IMR-90 (cell line): Measurements from ENCODE around the gene SCIN. TPM values are rescaled to one million over a fixed set of nuclear protein-coding genes. Genes with fewer than 3 reads are reported as not detected.
A peak's percentile ranks its signal among the peaks of the same experiment; 100 is the strongest.
"Not testable (repeated sequence)": the region's sequence is repeated elsewhere in the genome, so short reads cannot be mapped to it uniquely, and the experiment has no call there.

Experiments
- ATAC-seq: fragments of 200-7000 bp; cut with Tn5 transposase; 2 replicates; pipeline ENCODE4 v1.9.1; 2020; ENCODE audit warnings: low read depth, mild to moderate bottlenecking, moderate library complexity
- BruUV-seq: library from RNA; stranded (reverse); fragments of 400-500 nt; replicated peaks from 2 replicates; lab custom pipeline; 2021; lab: Mats Ljungman, UMichigan
- CTCF ChIA-PET: fragments of 300-600 bp; formaldehyde crosslinking; extraction: SDS; loops from one replicate; lab custom pipeline; 2021; ENCODE audit warnings: antibody characterized with exemption; lab: Yijun Ruan, JAX
- POLR2A ChIA-PET: fragments of 300-600 bp; sonication (Branson Sonifier 250); formaldehyde crosslinking; loops from one replicate; lab custom pipeline; 2022; ENCODE audit warnings: antibody characterized with exemption; ENCODE audit not compliant: unreplicated experiment; lab: Charles Lee
- DNase-seq: peaks from one replicate; pipeline ENCODE4 v3.0.0; 2013
- H2AFZ ChIP-seq: replicated peaks from 2 replicates; pipeline ENCODE3; 2013; ENCODE audit warnings: low read length, mild to moderate bottlenecking; ENCODE audit not compliant: poor library complexity
- H2AK5ac ChIP-seq: 2 replicates; pipeline ENCODE4 v1.6.1; 2013; ENCODE audit warnings: low read depth, low read length, inconsistent platforms
- H2AK9ac ChIP-seq: replicated peaks from 2 replicates; pipeline ENCODE3; 2013; ENCODE audit warnings: mild to moderate bottlenecking, low read depth, low read length, moderate library complexity; ENCODE audit not compliant: poor library complexity
- H2BK120ac ChIP-seq: 2 replicates; pipeline ENCODE4 v1.6.1; 2013; ENCODE audit warnings: low read depth, low read length, inconsistent platforms
- H2BK15ac ChIP-seq: 3 replicates; pipeline ENCODE4 v1.6.1; 2013; ENCODE audit warnings: low read depth, low read length, inconsistent platforms
- H2BK20ac ChIP-seq: 2 replicates; pipeline ENCODE4 v1.6.1; 2013; ENCODE audit warnings: low read depth, mild to moderate bottlenecking, inconsistent platforms, low read length, moderate library complexity
- H2BK5ac ChIP-seq: 2 replicates; pipeline ENCODE4 v1.6.1; 2013; ENCODE audit warnings: mild to moderate bottlenecking, low read depth, low read length, inconsistent platforms; ENCODE audit not compliant: poor library complexity, severe bottlenecking
- H3K14ac ChIP-seq: replicated peaks from 2 replicates; pipeline ENCODE4 v1.6.1; 2013; ENCODE audit warnings: low read depth, low read length, inconsistent platforms
- H3K18ac ChIP-seq: 2 replicates; pipeline ENCODE4 v1.6.1; 2013; ENCODE audit warnings: low read depth, low read length, control low read depth
- H3K23ac ChIP-seq: 2 replicates; pipeline ENCODE4 v1.6.1; 2013; ENCODE audit warnings: low read depth, low read length, inconsistent platforms
- H3K27ac ChIP-seq: 2 replicates; pipeline ENCODE4 v1.5.1; 2013; ENCODE audit warnings: mild to moderate bottlenecking, control low read depth, low read length; ENCODE audit not compliant: insufficient read depth
- H3K27me3 ChIP-seq: 2 replicates; pipeline ENCODE4 v1.6.1; 2013; ENCODE audit warnings: low read length; ENCODE audit not compliant: control insufficient read depth, insufficient read depth
- H3K36me3 ChIP-seq: 2 replicates; pipeline ENCODE4 v1.6.1; 2013; ENCODE audit warnings: low read length, mixed read lengths; ENCODE audit not compliant: control insufficient read depth, insufficient read depth
- H3K4ac ChIP-seq: 2 replicates; pipeline ENCODE4 v1.6.1; 2013; ENCODE audit warnings: low read depth, low read length, inconsistent platforms
- H3K4me1 ChIP-seq: 2 replicates; pipeline ENCODE4 v1.6.1; 2013; ENCODE audit warnings: low read length, mixed read lengths; ENCODE audit not compliant: control insufficient read depth, insufficient read depth
- H3K4me2 ChIP-seq: 2 replicates; pipeline ENCODE4 v1.6.1; 2013; ENCODE audit warnings: low read depth, mild to moderate bottlenecking, control low read depth, low read length, moderate library complexity
- H3K4me3 ChIP-seq: 2 replicates; pipeline ENCODE4 v1.5.1; 2013; ENCODE audit warnings: low read depth, mild to moderate bottlenecking, control low read depth, low read length, moderate library complexity; ENCODE audit not compliant: insufficient read depth
- H3K56ac ChIP-seq: 2 replicates; pipeline ENCODE4 v1.6.1; 2013; ENCODE audit warnings: low read length, inconsistent platforms; ENCODE audit not compliant: insufficient read depth; ENCODE audit errors: extremely low read depth
- H3K79me1 ChIP-seq, 2 experiments: 2 replicates each; pipeline ENCODE4 v1.6.1; 2013; ENCODE audit warnings: low read length in 2 of 2, inconsistent platforms in 1 of 2, low read depth in 1 of 2
- H3K9ac ChIP-seq: 2 replicates; pipeline ENCODE4 v1.6.1; 2013; ENCODE audit warnings: low read depth, low read length, control low read depth
- H3K9me1 ChIP-seq: 2 replicates; pipeline ENCODE4 v1.6.1; 2013; ENCODE audit warnings: low read length, inconsistent platforms; ENCODE audit not compliant: insufficient read depth
- H3K9me3 ChIP-seq: 2 replicates; pipeline ENCODE4 v1.6.1; 2013; ENCODE audit warnings: low read length; ENCODE audit not compliant: control insufficient read depth, insufficient read depth
- H4K20me1 ChIP-seq: 2 replicates; pipeline ENCODE4 v1.6.1; 2013; ENCODE audit warnings: low read length, inconsistent platforms; ENCODE audit not compliant: insufficient read depth
- H4K5ac ChIP-seq: 2 replicates; pipeline ENCODE4 v1.6.1; 2013; ENCODE audit warnings: mild to moderate bottlenecking, low read depth, low read length, control low read depth
- H4K8ac ChIP-seq, 2 experiments: 2 replicates each; pipeline ENCODE4 v1.6.1; 2013; ENCODE audit warnings: low read depth in 2 of 2, low read length in 2 of 2, control low read depth in 1 of 2, inconsistent platforms in 1 of 2
- H4K91ac ChIP-seq: 2 replicates; pipeline ENCODE4 v1.6.1; 2013; ENCODE audit warnings: low read depth, low read length, inconsistent platforms; ENCODE audit not compliant: insufficient read depth
- WGBS, 2 experiments: methylation state at CpG; one replicate each; pipeline versions ENCODE4 v1.1.5 to v1.1.7; 2013; ENCODE audit warnings: missing lambda C conversion rate in 2 of 2; ENCODE audit not compliant: insufficient read length in 1 of 2; ENCODE audit errors: extremely low coverage in 2 of 2; 5-methylcytosine and 5-hydroxymethylcytosine counted together
- dilution Hi-C: fragments of 300-500 bp; cut with HindIII; formaldehyde crosslinking; loops from one replicate; pipeline ENCODE4 v1.14.3; 2018; ENCODE audit warnings: low sequenced_read_pairs; ENCODE audit not compliant: unreplicated experiment
- in situ Hi-C: fragments of 300-500 bp; cut with MboI; formaldehyde crosslinking; loops from 3 replicates; pipeline ENCODE4 v1.14.3; 2019; ENCODE audit warnings: low sequenced_read_pairs, inconsistent platforms, mixed read lengths
- intact Hi-C: fragments of 100-400 bp; cut with micrococcal nuclease; formaldehyde crosslinking; loops from 2 replicates; pipeline ENCODE4 v1.10.0; 2022
- polyA plus RNA-seq, 3 experiments: library from polyadenylated mRNA; depleted of rRNA; stranded (reverse); fragments of >200 nt; gene quantifications; 2 replicates each; pipeline ENCODE4 v1.2.3, GENCODE V29; 2012; ENCODE audit warnings: low replicate concordance in 1 of 3
- total RNA-seq: library from RNA; depleted of rRNA; stranded (reverse); fragments of >200 nt; gene quantifications from 2 replicates; pipeline ENCODE4 v1.2.3, GENCODE V29; 2012

SCIN gene
- total and polyA plus RNA-seq, 2 of the 4 experiments (the other 2 are of a cell fraction), result under 0.01 to 0.05 TPM

DNA sequence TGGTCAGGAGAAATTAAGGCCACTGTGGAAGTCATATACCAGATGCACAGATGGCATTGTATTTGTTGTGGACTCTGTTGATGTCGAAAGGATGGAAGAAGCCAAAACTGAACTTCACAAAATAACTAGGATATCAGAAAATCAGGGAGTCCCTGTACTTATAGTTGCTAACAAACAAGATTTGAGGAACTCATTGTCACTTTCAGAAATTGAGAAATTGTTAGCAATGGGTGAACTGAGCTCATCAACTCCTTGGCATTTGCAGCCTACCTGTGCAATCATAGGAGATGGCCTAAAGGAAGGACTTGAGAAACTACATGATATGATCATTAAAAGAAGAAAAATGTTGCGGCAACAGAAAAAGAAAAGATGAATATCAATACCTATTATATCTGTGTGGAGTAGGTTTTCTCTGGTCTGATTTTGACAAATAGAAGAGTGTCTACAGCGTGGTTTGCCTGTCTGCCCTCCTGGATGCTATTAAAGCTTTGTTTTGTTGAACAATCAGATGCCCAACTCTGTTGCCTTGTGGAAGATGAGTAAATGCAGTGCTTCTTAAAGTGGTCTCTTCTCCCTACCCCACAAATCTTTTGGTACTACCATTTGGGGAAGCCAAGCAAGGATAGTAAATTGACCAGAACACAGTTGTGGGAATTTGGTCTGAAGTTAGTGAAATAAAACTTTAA lies 118.1 kb downstream of the SCIN start:
- H2AK5ac ChIP-seq, H2BK5ac ChIP-seq, H3K36me3 ChIP-seq, H4K20me1 ChIP-seq, H4K8ac ChIP-seq, POLR2A ChIA-PET, H3K9me3 ChIP-seq, BruUV-seq, H3K27ac ChIP-seq, H4K91ac ChIP-seq, H4K5ac ChIP-seq, H3K9me1 ChIP-seq, H2AFZ ChIP-seq, DNase-seq, H3K4me3 ChIP-seq, H3K14ac ChIP-seq, H2AK9ac ChIP-seq, H3K27me3 ChIP-seq, H3K23ac ChIP-seq, H2BK120ac ChIP-seq, H3K56ac ChIP-seq, ATAC-seq, H3K9ac ChIP-seq, H3K4ac ChIP-seq, H2BK20ac ChIP-seq, H3K4me1 ChIP-seq, dilution Hi-C loops, H2BK15ac ChIP-seq, H3K18ac ChIP-seq: not testable (repeated sequence)
- CTCF ChIA-PET, result interaction anchor here (0.5 to 3.1 kb wide), 2 partner anchors 338 to 427 kb away, joined by 7 to 27 read pairs; no protein-coding TSS in a partner anchor
- intact Hi-C loops, result loop anchor here (5.0 kb wide), 4 partner anchors 69 to 509 kb away; no protein-coding TSS in a partner anchor
- Histone ChIP-seq H3K79me1 (peaks cover 11 to 24% of the 10 kb centered on the region in 2 experiments), H3K4me2 (peak overlapping the region; percentile 18; the same call in 1 of the 2 replicates)
- WGBS, 2 experiments, result no CpG with 5 or more reads among the region's 3 CpGs
- in situ Hi-C loops, result loop anchor here (25.0 kb wide), 1 partner anchor 424 kb away; no protein-coding TSS in a partner anchor
